HG03103 (cell line): Measurements from ENCODE around the gene MAP3K2.
A peak's percentile ranks its signal among the peaks of the same experiment; 100 is the strongest.

ENCODE experiments used
- ATAC-seq: cut with Tn5 transposase; IDR thresholded peaks from one replicate; pipeline ENCODE4 v1.9.1; 2021; ENCODE audit warnings: low read depth; ENCODE audit not compliant: unreplicated experiment

The MAP3K2 gene

GRCh38 chr2:127407661-127408003, 19.9 kb upstream of the MAP3K2 start:
- ATAC-seq: no peak

DNA sequence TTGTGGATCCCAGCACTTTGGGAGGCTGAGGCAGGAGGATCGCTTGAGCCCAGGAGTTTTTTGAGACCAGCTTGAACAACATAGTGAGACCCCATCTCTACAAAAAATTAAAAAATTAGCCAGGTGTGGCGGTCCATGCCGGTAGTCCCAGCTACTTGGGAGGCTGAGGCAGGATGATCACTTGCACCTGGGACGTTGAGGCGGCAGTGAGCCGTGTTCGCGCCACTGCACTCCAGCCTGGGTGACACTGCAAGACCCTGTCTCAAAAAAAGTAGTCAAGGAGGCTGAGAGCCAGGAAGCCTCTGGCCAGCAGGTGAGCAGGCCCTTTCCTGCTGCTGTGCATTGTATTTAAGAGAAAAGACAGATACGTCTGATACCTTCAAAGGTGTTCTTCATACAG, 19.3 kb upstream of the MAP3K2 start:
- no peak for ATAC-seq

GRCh38 chr2:127406454-127406853, 18.7 kb upstream of the MAP3K2 start:
- no peak for ATAC-seq

GRCh38 chr2:127405255-127405610, 17.5 kb upstream of the MAP3K2 start:
- ATAC-seq: no peak

GRCh38 chr2:127404466-127405254, 16.9 kb upstream of the MAP3K2 start:
- ATAC-seq: no peak

DNA sequence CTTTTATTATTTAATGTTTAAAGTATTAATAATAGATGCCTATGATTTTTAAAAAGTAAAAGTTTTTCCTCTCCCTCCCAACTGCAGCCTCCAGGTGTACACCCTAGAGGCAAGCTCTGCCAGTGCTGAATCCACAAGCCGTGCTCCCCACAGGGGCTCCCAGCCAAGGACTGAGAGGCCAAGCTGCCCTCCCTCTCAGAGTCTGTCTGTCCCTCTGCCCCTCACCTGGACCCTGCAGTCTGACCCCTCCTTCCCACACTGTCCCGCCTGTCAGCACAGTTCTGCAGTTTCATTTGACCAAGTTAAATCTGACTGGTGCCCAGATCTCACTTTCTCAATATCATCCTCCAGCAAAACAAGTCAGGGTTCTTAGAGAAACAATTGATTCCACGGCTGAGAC, 15.7 kb upstream of the MAP3K2 start:
- no peak for ATAC-seq

- ATAC-seq: no peak
These were observed 14.3 kb upstream of the MAP3K2 start for GRCh38 chr2:127401757-127402695.

DNA sequence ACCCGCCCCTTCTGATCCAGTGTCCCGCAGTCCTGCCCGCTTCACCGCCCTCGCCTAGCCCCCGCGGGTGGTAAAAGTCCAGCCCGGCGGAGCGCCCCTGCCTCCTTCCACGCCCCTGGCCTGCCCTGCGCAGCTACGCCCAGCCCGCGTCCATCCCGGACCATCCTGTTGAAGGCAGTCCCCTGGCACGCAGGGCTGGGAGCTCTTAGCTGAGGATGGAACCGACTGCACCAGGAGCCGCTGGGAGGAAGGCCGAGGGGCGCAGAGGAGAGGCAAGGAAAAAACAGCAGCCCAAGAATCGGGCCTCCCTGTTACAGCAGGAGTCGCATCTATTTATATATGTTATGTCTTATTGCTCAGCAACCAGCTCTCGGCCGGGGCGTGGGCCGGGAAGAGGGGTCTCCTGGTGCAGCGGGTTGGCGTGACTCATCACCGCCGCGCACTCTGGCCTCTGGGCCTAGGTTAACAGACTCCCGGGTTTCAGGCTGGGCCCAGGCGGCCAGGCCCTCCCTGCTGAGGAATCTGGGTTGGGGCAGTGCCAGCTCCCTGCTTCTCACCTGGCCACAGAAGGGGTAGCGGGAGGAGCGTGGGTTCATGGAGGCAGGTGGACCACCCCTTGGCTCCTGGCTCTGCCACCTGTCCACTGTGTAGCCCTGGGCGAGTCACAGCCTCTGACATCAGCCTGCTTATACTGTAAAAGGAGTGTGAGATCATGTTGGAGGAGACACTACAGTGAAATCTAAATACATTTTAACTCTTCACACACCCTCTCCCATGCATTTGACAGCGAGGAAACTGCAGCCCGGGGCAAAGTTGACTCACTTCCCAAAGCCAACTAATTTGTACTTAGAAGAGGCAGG, 13.4 kb upstream of the MAP3K2 start:
- no peak for ATAC-seq

DNA sequence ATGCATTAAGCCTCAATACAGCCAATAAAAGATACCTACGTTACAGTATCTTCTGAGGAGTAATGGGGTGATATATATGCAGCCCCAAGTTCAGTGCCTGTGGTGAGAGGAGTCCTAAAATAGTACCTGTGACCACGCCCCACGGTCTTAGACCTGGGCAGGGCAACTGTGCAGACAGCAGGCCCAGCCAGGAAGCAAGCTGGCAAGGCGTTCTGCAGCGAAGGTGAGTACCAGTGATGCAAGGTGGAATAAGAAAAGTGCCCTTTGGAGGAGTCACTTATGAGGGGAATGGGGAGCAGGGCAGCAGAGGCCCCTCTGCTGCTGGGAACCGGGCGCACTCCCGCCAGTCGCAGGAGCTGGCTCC, 12.7 kb upstream of the MAP3K2 start:
- ATAC-seq: no peak

DNA sequence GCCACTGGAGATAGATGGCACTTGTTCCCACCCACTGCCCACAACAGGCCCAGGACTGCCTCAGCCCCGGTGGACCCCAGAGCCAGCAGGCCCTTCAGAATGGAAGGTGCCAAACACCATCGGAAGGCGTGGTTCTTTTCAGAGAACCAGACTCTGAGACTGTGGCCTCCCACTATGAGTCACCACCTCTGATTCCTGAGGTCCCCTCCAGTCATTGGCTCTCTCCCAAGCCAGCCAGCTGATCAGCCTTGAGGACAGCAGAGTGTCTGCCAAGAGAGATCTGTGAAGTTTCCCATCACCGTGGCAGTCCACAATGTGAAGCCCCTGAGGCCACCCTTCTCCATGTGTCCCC, 10.4 kb upstream of the MAP3K2 start:
- peak; percentile 89 for ATAC-seq

- ATAC-seq: no peak
These were observed 9.9 kb upstream of the MAP3K2 start for GRCh38 chr2:127397568-127398238.

GRCh38 chr2:127394492-127394891, 6.7 kb upstream of the MAP3K2 start:
- ATAC-seq: no peak

DNA sequence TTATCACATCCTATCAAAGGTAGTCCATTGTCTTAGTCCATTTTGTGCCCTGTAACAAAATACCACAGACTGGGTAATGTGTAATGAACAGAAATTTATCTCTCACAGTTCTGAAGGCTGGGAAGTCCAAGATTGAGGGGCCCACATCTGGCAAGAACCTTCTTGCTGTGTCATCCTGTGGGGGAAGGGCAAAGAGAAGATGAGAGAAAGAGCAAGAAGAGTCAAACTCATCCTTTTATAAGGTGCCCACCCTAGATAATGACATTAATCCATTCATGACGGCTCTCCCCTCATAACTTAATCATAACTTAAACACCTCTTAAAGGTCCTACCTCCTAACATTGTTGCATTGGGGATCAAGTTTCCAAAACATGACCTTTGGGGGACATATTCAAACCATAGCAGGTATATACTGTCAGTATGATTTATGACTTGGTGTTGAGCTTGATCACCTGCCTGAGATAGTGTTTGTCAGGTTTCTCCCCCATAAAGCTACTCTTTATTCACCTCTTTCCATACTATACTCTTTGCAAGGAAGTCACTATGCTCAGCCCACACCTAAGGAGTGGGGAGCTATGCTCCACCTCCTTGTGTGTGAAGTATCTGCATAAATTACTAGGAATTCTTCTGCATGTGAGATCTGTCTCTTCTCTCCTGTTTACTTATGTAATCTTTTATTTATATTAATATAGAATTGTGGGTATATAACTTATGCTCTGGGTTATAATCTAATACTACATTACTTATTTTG, 5.2 kb upstream of the MAP3K2 start:
- no peak for ATAC-seq

DNA sequence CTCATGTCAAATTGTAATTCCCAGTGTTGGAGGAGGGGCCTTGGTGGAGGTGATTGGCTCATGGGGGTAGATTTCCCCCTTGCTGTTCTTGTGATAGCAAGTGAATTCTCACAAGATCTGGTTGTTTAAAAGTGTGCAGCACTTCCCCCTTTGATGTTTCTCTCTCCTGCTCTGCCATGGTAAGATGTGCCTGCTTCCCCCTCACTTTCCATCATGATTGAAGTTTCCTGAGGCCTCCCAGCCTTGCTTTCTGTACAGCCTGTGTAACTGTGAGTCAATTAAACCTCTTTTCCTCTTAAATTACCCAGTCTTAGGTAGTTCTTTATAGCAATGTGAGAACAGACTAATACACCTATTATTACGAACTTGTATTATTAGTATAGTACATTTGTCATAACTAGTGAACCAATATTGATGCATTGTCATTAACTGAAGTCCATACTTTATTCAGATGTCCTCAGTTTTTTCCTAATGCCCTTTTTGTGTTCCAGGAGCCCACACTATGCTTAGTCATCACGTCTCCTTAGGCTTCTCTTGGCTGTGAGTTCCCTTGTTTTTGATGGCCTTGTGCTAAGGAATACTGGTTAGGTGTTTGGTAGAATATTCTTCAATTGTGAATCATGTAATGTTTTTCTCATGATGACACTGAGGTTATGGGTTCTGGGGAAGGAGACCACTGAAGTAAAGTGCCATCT, 4.5 kb upstream of the MAP3K2 start:
- no peak for ATAC-seq

- ATAC-seq: no peak
These were observed 2.1 kb upstream of the MAP3K2 start for GRCh38 chr2:127389778-127390435.

DNA sequence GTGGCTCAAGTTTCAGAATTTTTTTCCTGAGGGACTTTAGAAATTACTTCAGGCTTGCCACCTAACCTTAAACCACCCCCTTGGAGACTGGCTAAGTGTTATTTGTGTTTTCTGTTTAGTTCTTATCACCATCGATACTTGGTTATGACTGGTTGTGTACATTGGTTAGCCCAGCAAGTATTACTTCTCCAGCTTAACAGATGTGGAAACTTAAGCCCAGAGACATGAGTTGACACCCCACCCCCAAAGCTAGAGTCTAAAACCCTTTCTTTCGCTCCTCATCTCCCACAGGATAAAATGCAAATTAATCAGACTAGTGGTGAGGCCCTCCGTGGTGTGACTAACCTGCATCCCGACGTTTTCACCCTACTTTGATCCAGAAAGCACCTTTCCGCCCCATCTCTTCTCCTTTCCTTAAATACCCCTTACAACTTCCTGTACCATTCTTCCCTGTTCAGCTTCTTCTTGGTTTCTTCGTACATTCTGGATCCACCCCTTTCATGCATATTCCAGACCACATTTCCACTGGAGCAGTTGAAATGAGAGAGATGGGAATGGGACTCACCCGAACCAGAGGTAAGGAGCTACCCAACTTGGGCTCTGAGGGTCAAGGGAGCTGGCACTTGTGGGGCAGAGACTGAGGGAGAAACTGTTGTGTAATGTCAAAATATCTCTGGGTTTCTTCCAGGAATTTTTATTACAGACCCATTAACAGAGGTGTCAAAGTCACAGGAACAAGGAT, 819 bp upstream of the MAP3K2 start:
- peak; percentile 1 for ATAC-seq

DNA sequence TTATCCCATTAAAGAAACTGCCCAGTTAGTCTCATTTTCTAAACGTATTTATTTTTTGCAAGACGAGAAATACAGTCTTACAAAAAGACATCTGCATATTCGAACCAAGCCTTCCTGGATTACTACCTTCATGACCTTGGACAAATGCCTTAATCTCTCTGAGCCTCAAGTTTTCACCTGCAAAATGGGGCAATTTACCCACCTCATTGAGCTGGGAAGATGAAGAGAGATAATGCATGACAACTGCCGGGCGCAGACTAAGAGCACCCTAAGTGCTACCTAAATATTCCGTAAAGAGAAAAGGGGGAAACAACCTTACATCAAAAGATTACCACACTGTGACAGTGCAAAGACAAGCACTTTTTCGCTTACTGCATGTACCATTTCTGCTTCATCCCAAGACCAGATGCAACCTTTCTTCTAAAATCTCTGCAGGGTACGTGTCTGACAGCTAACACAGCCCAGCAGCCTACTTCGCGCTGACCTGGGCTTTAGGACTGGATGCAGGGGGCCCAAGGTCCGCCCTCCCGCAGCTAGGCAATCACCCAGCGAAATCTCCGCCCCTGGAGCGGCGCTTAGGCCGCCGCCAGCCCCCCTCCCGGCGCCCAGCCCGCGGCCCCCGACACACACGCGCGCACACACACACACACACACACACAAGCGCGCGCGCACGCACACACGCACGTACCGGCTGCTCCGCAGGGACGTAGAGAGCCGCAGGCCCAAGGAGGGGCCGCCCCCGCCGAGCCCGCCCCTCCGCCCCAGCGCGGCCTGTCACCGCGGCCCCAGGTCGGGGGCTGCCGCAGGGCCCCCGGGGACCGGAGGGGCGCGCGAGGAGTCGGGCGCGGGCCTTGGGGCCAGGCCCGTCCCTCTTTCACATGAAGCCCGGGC, 766 bp downstream of the MAP3K2 start:
- peak; percentile 48 for ATAC-seq
